ENCODE data around the gene CMTM5. TPM values are rescaled to one million over a fixed set of nuclear protein-coding genes. Genes with fewer than 3 reads are reported as not detected.

CMTM5 gene
- polyA plus RNA-seq, 1 of the 3 experiments (the other 2 are of a cell fraction) = 0.13 TPM

- no peaks in the 10 kb centered on the region for H3K9me3 ChIP-seq
- peak overlapping the region; percentile 43 to 57; a peak in 3 of 4 replicates for H3K4me3 ChIP-seq (ENCODE audit: low read depth in 2 of 2, low read length in 1 of 2)
- peaks cover under 1% of the 10 kb centered on the region; the same call in 1 of the 2 replicates for H3K27me3 ChIP-seq (ENCODE audit: insufficient read depth)
- H3K9ac ChIP-seq = peak overlapping the region; percentile 66; the same call in 1 of the 2 replicates
- H3K4me2 ChIP-seq = peak overlapping the region; percentile 79
- peaks cover 6% of the 10 kb centered on the region; the same call in 1 of the 2 replicates for H3K79me2 ChIP-seq (ENCODE audit: insufficient read depth)
- DNase-seq = peak; percentile 90
- H3K4me1 ChIP-seq (ENCODE audit: control insufficient read depth in 1 of 2, insufficient read depth in 2 of 2, low read depth in 1 of 2, low read length in 1 of 2) = peaks cover 0 to 16% of the 10 kb centered on the region in 2 experiments; a peak in 2 of 4 replicates
- 8% methylated on average over 28 of the region's 51 CpGs for WGBS (ENCODE audit: low lambda C conversion rate)
- no peaks in the 10 kb centered on the region for H3F3A ChIP-seq (replicated peaks; ENCODE audit: insufficient read depth)
- no peaks in the 10 kb centered on the region for H3K9me2 ChIP-seq
- H3K27ac ChIP-seq (ENCODE audit: low read depth in 2 of 2, low read length in 1 of 2) = peak overlapping the region in 1 of 2 experiments; percentile 92; a peak in 2 of 4 replicates
- TF ChIP-seq RXRA (IDR thresholded peaks at IDR 0.05; ENCODE audit: borderline replicate concordance, low read depth) (no peak), RCOR1 (IDR thresholded peaks at IDR 0.05; ENCODE audit: low read length) (0 out of 2 replicates have a peak, but pooled peaks have one; percentile 14), FOXJ3 (CRISPR knock-in tag; IDR thresholded peaks at IDR 0.05) (0 out of 2 replicates have a peak, but pooled peaks have one; percentile 16), CHD2 (IDR thresholded peaks at IDR 0.05; ENCODE audit: low read length, partially characterized antibody) (peak; percentile 22), SMC3 (IDR thresholded peaks at IDR 0.05; ENCODE audit: low read depth, low read length) (no peak), TAF1 (IDR thresholded peaks at IDR 0.05; ENCODE audit: borderline replicate concordance, low read depth, low read length) (peak; percentile 45), POLR2AphosphoS5 (IDR thresholded peaks at IDR 0.05; ENCODE audit: low read depth, low read length) (peak; percentile 85)
- CTCF ChIA-PET = interaction anchor here (1.0 to 6.6 kb wide), 9 partner anchors 12 to 59 kb away, joined by 3 to 46 read pairs (median 4); partner anchors contain the start of genes BCL2L2 and SLC22A17
- POLR2A ChIA-PET = interaction anchor here (0.7 to 5.6 kb wide), 10 partner anchors 9 to 89 kb away, joined by 3 to 45 read pairs (median 6); partner anchors contain the start of genes PABPN1 and SLC22A17
- no peaks in the 10 kb centered on the region for H4K20me1 ChIP-seq (ENCODE audit: insufficient read depth)
- no peak overlapping the region; the same call in 1 of the 2 replicates for H2AFZ ChIP-seq (ENCODE audit: low read depth)
- H3K36me3 ChIP-seq (replicated peaks in 1 of 2; ENCODE audit: control insufficient read depth in 1 of 2, insufficient read depth in 2 of 2, low read length in 1 of 2) = no peaks in the 10 kb centered on the region
Measured at GRCh38 chr14:23365732-23366425, 11.0 kb upstream of the CMTM5 start.

DNA sequence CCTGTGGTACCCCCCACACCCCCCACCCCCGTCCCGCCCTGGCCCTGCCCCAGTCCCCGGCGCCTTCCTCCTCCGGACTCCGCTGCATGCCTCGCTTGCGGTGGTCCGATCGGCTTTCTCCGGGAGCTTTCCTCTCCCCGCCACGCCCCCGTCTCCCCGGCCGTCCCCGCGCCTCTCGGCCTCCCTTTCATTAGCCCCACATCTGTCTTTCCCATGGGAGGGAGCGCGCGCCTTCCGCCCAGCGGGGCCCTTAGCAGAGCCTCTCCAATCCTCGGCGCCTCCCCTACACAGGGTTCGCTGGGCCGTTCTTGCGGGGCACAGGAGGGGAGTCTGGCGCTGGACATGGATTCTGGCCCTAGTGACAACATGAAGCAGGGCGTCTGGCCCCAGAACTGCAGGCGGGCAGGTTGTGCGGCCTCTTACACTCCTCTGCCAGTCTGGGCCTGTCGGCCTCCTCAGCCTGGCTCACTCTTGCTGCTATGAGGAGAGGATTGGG, 10.4 kb upstream of the CMTM5 start:
- ChIA-PET POLR2A (interaction anchor here (0.8 to 5.6 kb wide), 8 partner anchors 9 to 88 kb away, joined by 3 to 45 read pairs (median 7); partner anchors contain the start of genes PABPN1 and SLC22A17), CTCF (interaction anchor here (0.6 to 6.6 kb wide), 10 partner anchors 13 to 116 kb away, joined by 3 to 46 read pairs (median 4); partner anchors contain the start of gene SLC22A17)
- no peaks in the 10 kb centered on the region for H3K36me3 ChIP-seq (replicated peaks in 1 of 2; ENCODE audit: control insufficient read depth in 1 of 2, insufficient read depth in 2 of 2, low read length in 1 of 2)
- peak overlapping the region; percentile 79; the same call in 1 of the 2 replicates for H3K4me2 ChIP-seq
- peak; percentile 90 for DNase-seq
- no peak overlapping the region; the same call in 1 of the 2 replicates for H3K9ac ChIP-seq
- H3F3A ChIP-seq (replicated peaks; ENCODE audit: insufficient read depth) = no peaks in the 10 kb centered on the region
- peak overlapping the region in 1 of 2 experiments; percentile 92; a peak in 2 of 4 replicates for H3K27ac ChIP-seq (ENCODE audit: low read depth in 2 of 2, low read length in 1 of 2)
- 0 out of 2 replicates have a peak, but pooled peaks have one; percentile 5 for TF ChIP-seq POLR2AphosphoS5 (IDR thresholded peaks at IDR 0.05; ENCODE audit: low read depth, low read length)
- no peak for TF ChIP-seq RFX5 (IDR thresholded peaks at IDR 0.05; ENCODE audit: low read length)
- TF ChIP-seq FOXM1 (IDR thresholded peaks at IDR 0.05; ENCODE audit: low read depth) = no peak
- peak; percentile 49; the same call in 1 of the 2 replicates for TF ChIP-seq MXI1 (IDR thresholded peaks at IDR 0.05; ENCODE audit: low read depth, low read length)
- no peak for TF ChIP-seq EZH2phosphoT487 (IDR thresholded peaks at IDR 0.05; ENCODE audit: borderline replicate concordance, low read depth)
- H2AFZ ChIP-seq (ENCODE audit: low read depth) = peak overlapping the region; percentile 56; the same call in 1 of the 2 replicates
- H3K4me3 ChIP-seq (ENCODE audit: low read depth in 2 of 2, low read length in 1 of 2) = peak overlapping the region in 1 of 2 experiments; percentile 57; a peak in 2 of 4 replicates
- 20% methylated on average over 30 of the region's 34 CpGs for WGBS (ENCODE audit: low lambda C conversion rate)
- H3K4me1 ChIP-seq (ENCODE audit: control insufficient read depth in 1 of 2, insufficient read depth in 2 of 2, low read depth in 1 of 2, low read length in 1 of 2) = peaks cover 0 to 16% of the 10 kb centered on the region in 2 experiments; a peak in 2 of 4 replicates
- no peaks in the 10 kb centered on the region for H4K20me1 ChIP-seq (ENCODE audit: insufficient read depth)
- H3K79me2 ChIP-seq (ENCODE audit: insufficient read depth) = peaks cover 6% of the 10 kb centered on the region; the same call in 1 of the 2 replicates
- H3K9me2 ChIP-seq = no peaks in the 10 kb centered on the region
- H3K9me3 ChIP-seq = no peaks in the 10 kb centered on the region
- peaks cover 7% of the 10 kb centered on the region; the same call in 1 of the 2 replicates for H3K27me3 ChIP-seq (ENCODE audit: insufficient read depth)
